ENCODE measurements around the gene NID1. TPM values are rescaled to one million over a fixed set of nuclear protein-coding genes. Genes with fewer than 3 reads are reported as not detected.
"Not testable (repeated sequence)": the region's sequence is repeated elsewhere in the genome, so short reads cannot be mapped to it uniquely, and the experiment has no call there.

Gene NID1
- total RNA-seq, 8 experiments from 2014 or later: 5.1 to 271 (median 8.9) TPM

DNA sequence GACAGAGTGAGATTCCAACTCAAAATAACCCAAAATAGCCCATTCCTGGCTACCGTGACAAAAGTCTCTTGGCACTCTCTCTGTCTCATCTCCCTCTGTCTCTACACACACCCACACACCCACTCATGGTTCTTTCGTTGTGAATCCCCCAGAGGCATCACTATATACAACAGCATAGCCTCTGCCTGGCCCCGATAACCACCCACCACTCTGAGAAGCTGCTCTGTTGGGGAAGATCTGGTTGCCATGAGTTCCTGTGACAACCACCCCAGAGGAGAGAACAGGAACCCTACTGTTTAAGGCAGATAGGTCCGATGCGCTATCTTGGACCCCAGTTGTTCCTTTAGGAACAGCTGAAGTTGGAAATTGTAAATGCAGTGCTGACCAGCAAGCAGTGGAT, 127.8 kb downstream of the NID1 start:
- in situ Hi-C loops (cut with MboI; ENCODE audit: low pct_unique_long_range_greater_than_20kb in 2 of 9, low sequenced_read_pairs in 9 of 9, unreplicated experiment in 9 of 9): no loop called here
- Histone ChIP-seq H3K27ac (no peak overlapping the region), H3K4me3 (no peak overlapping the region), H3K4me1 (replicated peaks in 1 of 2) (no peaks in the 10 kb centered on the region)
- 39 to 90% (median 86%) methylated on average over 2 to 5 of the region's 5 CpGs; no CpG with 5 or more reads in 5 of the 10 experiments for WGBS, 10 experiments
- no peak for ATAC-seq (replicated peaks in 6 of 8)

DNA sequence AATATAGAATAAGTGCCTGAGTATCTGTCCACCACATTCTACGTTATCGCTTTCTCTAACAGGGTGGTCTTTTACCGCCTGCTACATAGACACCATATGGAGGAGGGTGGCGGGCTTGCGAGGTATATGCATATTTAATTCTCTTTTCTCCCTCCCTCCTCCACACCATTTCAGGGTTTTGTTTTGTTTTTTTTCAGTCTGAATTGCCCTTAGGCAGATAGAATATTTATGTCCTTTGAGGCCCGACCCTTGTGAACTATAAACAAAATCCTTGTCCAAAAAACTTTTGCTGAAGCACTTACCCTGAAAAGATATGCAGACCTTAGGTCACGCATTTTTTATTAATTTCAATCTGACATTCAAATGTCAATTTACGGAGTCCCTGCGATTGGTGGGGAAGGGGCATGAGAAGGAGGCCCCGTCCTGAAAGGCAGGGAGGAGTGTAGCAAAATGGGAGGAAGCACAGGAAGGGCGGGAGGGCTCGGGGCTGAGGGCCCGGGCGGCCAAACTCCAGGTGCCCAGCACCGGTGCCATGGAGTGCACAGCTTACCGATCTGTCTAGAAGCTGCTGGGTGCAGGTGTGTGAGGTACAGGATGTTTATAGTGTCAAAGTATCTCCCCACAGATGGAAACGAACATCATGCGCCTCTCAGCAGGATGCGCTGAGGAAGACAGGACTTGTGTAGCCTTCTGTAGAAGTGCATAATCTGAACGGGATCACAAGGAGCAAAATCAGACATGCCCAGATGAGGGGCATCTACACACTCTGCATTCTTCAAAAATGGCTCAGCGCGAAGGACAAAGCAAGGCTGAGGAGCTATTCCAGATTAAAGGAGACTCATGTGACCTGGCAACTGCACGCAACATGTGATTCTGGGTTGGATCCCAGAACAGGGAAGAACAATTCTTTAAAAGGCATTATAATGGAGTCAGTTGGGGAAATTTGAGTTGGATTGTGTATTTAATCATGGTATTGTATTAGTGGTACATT, 129.4 kb downstream of the NID1 start:
- in situ Hi-C loops (cut with MboI; ENCODE audit: low pct_unique_long_range_greater_than_20kb in 2 of 9, low sequenced_read_pairs in 9 of 9, unreplicated experiment in 9 of 9): no loop called here
- H3K4me1 ChIP-seq (replicated peaks in 1 of 2): no peaks in the 10 kb centered on the region
- no peak overlapping the region for H3K27ac ChIP-seq
- no peak overlapping the region for H3K4me3 ChIP-seq
- ATAC-seq (replicated peaks in 6 of 8): peak in 6 of 8 experiments; percentile 22 to 68 (median 41)
- 41 to 100% (median 87%) methylated on average over 1 to 17 of the region's 23 CpGs for WGBS, 10 experiments

DNA sequence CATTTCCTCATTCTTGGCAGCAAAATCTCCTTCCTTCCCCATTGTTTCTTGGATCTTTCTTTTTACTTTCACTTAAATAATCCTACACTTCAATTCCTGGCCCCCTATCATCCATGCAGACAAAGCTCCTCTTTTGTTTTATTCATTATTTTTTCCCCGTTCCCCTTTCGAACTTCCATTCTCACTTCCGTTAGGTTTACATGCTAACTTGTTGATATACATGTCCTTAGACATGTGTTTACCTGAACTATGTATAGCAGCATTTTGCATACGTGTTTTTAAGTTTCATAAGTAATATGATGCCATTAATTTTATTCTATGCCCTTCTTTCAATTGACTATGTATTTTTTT, 131.1 kb downstream of the NID1 start:
- 65 to 94% (median 82%) methylated on average over 2 to 4 of the region's 4 CpGs; no CpG with 5 or more reads in 1 of the 10 experiments for WGBS, 10 experiments
- H3K27ac ChIP-seq: no peak overlapping the region
- no peak overlapping the region for H3K4me3 ChIP-seq
- in situ Hi-C loops (cut with MboI; ENCODE audit: low pct_unique_long_range_greater_than_20kb in 2 of 9, low sequenced_read_pairs in 9 of 9, unreplicated experiment in 9 of 9): no loop called here
- no peak for ATAC-seq (replicated peaks in 6 of 8)
- no peaks in the 10 kb centered on the region for H3K4me1 ChIP-seq (replicated peaks in 1 of 2)

DNA sequence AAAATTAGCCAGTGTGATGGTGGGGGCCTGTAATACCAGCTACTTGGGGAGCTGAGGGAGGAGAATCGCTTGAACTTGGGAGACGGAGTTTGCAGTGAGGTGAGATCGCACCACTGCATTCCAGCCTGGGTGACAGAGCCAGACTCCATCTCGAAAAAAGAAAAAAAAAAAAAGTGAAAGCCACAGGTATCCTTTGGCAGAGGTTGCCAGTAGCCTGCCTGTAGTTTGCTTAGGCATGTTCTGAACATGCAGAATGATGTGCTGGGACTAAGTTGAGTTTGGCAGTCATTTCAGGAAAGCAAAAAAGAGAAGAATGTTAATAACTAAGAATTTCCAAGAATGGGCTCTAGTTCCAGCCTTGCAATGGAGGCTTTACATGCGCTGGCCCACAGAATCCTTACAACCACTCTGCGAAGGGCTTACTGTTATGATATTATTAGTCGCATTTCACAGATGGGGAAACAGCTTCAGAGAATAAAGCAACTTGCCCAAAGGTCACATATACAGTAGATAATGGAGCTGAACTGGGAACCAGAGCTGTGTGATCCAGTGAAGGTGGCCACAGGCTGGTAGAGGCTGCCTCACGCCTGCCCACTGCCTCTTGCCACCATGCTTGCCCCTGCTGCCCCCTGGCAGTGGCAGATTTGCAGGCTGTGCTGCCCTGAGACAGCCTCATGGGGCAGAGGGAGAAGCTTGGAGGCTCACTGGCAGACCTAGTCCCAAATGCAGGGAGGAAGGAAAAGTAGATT, 131.7 kb downstream of the NID1 start:
- Histone ChIP-seq H3K27ac (no peak overlapping the region), H3K4me3 (no peak overlapping the region), H3K4me1 (replicated peaks in 1 of 2) (no peaks in the 10 kb centered on the region)
- ATAC-seq (replicated peaks in 6 of 8): no peak
- in situ Hi-C loops (cut with MboI; ENCODE audit: low pct_unique_long_range_greater_than_20kb in 2 of 9, low sequenced_read_pairs in 9 of 9, unreplicated experiment in 9 of 9): no loop called here
- WGBS, 10 experiments: 79 to 100% (median 89%) methylated on average over 2 to 8 of the region's 8 CpGs

GRCh38 chr1:235932090-235932510, 132.8 kb downstream of the NID1 start:
- peak in 2 of 8 experiments; percentile 16 to 22 for ATAC-seq (replicated peaks in 6 of 8)
- WGBS, 10 experiments: 7 to 73% (median 59%) methylated on average over 1 to 5 of the region's 8 CpGs; no CpG with 5 or more reads in 1 of the 10 experiments
- H3K4me1 ChIP-seq (replicated peaks in 1 of 2): no peaks in the 10 kb centered on the region
- no peak overlapping the region for H3K4me3 ChIP-seq
- in situ Hi-C loops (cut with MboI; ENCODE audit: low pct_unique_long_range_greater_than_20kb in 2 of 9, low sequenced_read_pairs in 9 of 9, unreplicated experiment in 9 of 9): no loop called here
- no peak overlapping the region for H3K27ac ChIP-seq

- H3K27ac ChIP-seq: no peak overlapping the region
- ATAC-seq (replicated peaks in 6 of 8): no peak
- WGBS, 10 experiments: 65 to 100% (median 71%) methylated on average over 1 to 7 of the region's 8 CpGs; no CpG with 5 or more reads in 2 of the 10 experiments
- in situ Hi-C loops (cut with MboI; ENCODE audit: low pct_unique_long_range_greater_than_20kb in 2 of 9, low sequenced_read_pairs in 9 of 9, unreplicated experiment in 9 of 9): no loop called here
- H3K4me3 ChIP-seq: no peak overlapping the region
- no peaks in the 10 kb centered on the region for H3K4me1 ChIP-seq (replicated peaks in 1 of 2)
These were observed 133.6 kb downstream of the NID1 start for GRCh38 chr1:235931171-235931738.

GRCh38 chr1:235930543-235930942, 134.3 kb downstream of the NID1 start:
- WGBS, 10 experiments: 73 to 100% (median 94%) methylated on average over 3 to 7 of the region's 8 CpGs
- ATAC-seq (replicated peaks in 6 of 8): no peak
- Histone ChIP-seq H3K27ac (no peak overlapping the region), H3K4me3 (no peak overlapping the region), H3K4me1 (replicated peaks in 1 of 2) (no peaks in the 10 kb centered on the region)
- in situ Hi-C loops (cut with MboI; ENCODE audit: low pct_unique_long_range_greater_than_20kb in 2 of 9, low sequenced_read_pairs in 9 of 9, unreplicated experiment in 9 of 9): no loop called here

DNA sequence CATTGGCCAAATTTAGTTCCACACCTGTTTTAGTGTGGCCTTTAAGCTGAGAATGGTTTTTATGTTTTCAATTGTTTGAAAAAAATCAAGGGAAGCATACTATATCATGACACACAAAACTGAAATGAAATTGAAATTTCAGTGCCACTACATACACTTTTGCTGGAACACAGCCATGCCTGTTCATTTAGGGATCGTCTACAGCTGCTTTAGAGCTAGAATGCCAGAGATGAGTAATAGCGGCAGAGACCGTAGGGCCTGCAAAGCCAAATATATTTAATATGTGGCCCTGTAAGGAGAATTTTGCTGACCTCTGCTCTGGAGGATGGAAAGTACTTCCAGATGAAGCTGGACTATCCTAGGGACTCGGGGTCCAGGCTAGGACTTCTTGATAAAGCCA, 135.7 kb downstream of the NID1 start:
- Histone ChIP-seq H3K4me3 (no peak overlapping the region), H3K27ac (no peak overlapping the region), H3K4me1 (replicated peaks in 1 of 2) (no peaks in the 10 kb centered on the region)
- in situ Hi-C loops (cut with MboI; ENCODE audit: low pct_unique_long_range_greater_than_20kb in 2 of 9, low sequenced_read_pairs in 9 of 9, unreplicated experiment in 9 of 9): no loop called here
- no peak for ATAC-seq (replicated peaks in 6 of 8)
- 40 to 90% (median 85%) methylated on average over 1 to 4 of the region's 4 CpGs; no CpG with 5 or more reads in 1 of the 10 experiments for WGBS, 10 experiments

- 77 to 100% (median 100%) methylated on average over 1 to 2 of the region's 2 CpGs for WGBS, 10 experiments
- in situ Hi-C loops (cut with MboI; ENCODE audit: low pct_unique_long_range_greater_than_20kb in 2 of 9, low sequenced_read_pairs in 9 of 9, unreplicated experiment in 9 of 9): no loop called here
- no peak overlapping the region for H3K4me3 ChIP-seq
These were observed 136.7 kb downstream of the NID1 start for GRCh38 chr1:235928197-235928596.

GRCh38 chr1:235927551-235927950, 137.3 kb downstream of the NID1 start:
- in situ Hi-C loops (cut with MboI; ENCODE audit: low pct_unique_long_range_greater_than_20kb in 2 of 9, low sequenced_read_pairs in 9 of 9, unreplicated experiment in 9 of 9); H3K27ac ChIP-seq; ATAC-seq (replicated peaks in 6 of 8); H3K4me1 ChIP-seq (replicated peaks in 1 of 2); H3K4me3 ChIP-seq: not testable (repeated sequence)

More at GRCh38 chr1:235928197-235928596, 136.7 kb downstream of the NID1 start:
- peaks cover 6 to 7% of the 10 kb centered on the region in 2 donors for H3K4me1 ChIP-seq (replicated peaks in 1 of 2)
- no peak for ATAC-seq (replicated peaks in 6 of 8)
- H3K27ac ChIP-seq: no peak overlapping the region

Other genes with a start within 250 kb of the NID1 start
- gene LYST, start 198.2 kb downstream of the NID1 start, total RNA-seq: 10 to 100 TPM in 7 of 8 experiments, 1 to 10 TPM in 1; 9.1 to 28.5 (median 17.4) TPM
- 10 to 100 TPM in 7 of 8 experiments, 1 to 10 TPM in 1; 8.6 to 25.0 (median 12.3) TPM for gene GPR137B, start 77.4 kb upstream of the NID1 start, total RNA-seq
- gene ERO1B, start 216.9 kb upstream of the NID1 start, total RNA-seq: 1 to 10 TPM; 1.2 to 7.0 (median 5.2) TPM

Data from motor neuron (in vitro differentiated cells).